H1 (cell line): ENCODE measurements around the gene RAB11A. TPM values are rescaled to one million over a fixed set of nuclear protein-coding genes. Genes with fewer than 3 reads are reported as not detected.
A peak's percentile ranks its signal among the peaks of the same experiment; 100 is the strongest.

Experiments
- EP300 ChIP-seq, 2 experiments: IDR thresholded peaks; 1 replicate in 1 of 2; 2 replicates in 1 of 2; pipeline ENCODE4 v1.6.1; 2011 to 2012; ENCODE audit warnings: low read depth in 2 of 2, low read length in 2 of 2, mild to moderate bottlenecking in 2 of 2, borderline replicate concordance in 1 of 2, inconsistent platforms in 1 of 2, moderate library complexity in 1 of 2
- KDM4A ChIP-seq: IDR thresholded peaks from one replicate; pipeline ENCODE4 v1.7.1; 2012; ENCODE audit warnings: low read depth, mild to moderate bottlenecking, moderate library complexity, low read length, inconsistent platforms; ENCODE audit not compliant: severe bottlenecking
- TEAD4 ChIP-seq: IDR thresholded peaks from 2 replicates; pipeline ENCODE4 v1.6.1; 2012; ENCODE audit warnings: low read depth, low read length, inconsistent platforms, mixed read lengths
- YY1 ChIP-seq: IDR thresholded peaks from 2 replicates; pipeline ENCODE4 v1.6.1; 2011; ENCODE audit warnings: low read depth, mild to moderate bottlenecking, low read length
- polyA plus RNA-seq, 7 experiments: library from polyadenylated mRNA; depleted of rRNA in 3 of 7; stranded (reverse) in 5 of 7; unstranded in 2 of 7; fragments of >200 nt in 5 of 7; fragments of 200-250 nt in 2 of 7; gene quantifications; 1 replicate in 5 of 7; 2 replicates in 1 of 7; 4 replicates in 1 of 7; pipeline versions ENCODE4 v1.2.1 to v1.2.3, GENCODE V29; 2011 to 2013; ENCODE audit warnings: missing spikeins in 2 of 7, mixed read lengths in 2 of 7
- total RNA-seq: library from RNA; stranded (reverse); fragmentation: NEBNext Ultra II Directional; extraction: Animal tissue kit (Norgen Biotek cat#: 25700); gene quantifications from 2 replicates; pipeline ENCODE4 v1.2.1, GENCODE V29; 2021
- TF ChIP-seq, protein P1 (sequence below): fragments of 300-600 bp; sonication (generic); IDR thresholded peaks from 2 replicates; pipeline ENCODE4 v1.7.1; 2012; ENCODE audit warnings: low read length, moderate library complexity, mild to moderate bottlenecking, inconsistent platforms; ENCODE audit not compliant: insufficient replicate concordance

The RAB11A gene
- total and polyA plus RNA-seq, 2 of the 8 experiments (the other 6 are each of a cell fraction or from before 2014, with no cell fraction given), result 211 to 254 TPM

DNA sequence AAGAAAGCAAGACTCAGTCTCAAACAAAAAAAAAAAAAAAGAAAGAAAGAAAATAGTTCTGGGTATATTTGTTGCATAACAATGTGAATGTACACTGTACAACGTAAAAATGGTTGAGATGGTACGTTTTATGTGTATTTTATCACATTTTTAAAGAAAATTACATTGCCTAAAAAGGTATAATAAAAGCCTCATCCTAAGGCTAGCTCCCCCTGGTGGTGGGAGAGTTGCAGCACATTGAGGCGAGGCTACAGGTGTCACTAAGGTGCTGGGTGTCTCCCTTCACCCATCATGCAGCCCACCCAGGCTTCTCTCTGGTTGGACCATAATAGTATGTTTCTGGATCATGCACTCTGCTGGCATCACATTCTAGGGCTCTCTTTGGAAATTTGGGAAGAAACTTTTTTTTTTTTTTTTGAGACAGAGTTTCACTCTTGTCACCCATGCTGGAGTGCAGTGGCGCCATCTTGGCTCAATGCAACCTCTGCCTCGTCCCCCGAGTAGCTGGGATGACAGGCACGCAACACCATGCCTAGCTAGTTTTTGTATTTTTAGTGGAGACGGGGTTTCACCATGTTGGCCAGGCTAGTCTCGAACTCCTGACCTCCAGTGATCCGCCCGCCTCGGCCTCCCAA is 12.4 kb upstream of the RAB11A start (continued):
- TF ChIP-seq, protein P1, sequence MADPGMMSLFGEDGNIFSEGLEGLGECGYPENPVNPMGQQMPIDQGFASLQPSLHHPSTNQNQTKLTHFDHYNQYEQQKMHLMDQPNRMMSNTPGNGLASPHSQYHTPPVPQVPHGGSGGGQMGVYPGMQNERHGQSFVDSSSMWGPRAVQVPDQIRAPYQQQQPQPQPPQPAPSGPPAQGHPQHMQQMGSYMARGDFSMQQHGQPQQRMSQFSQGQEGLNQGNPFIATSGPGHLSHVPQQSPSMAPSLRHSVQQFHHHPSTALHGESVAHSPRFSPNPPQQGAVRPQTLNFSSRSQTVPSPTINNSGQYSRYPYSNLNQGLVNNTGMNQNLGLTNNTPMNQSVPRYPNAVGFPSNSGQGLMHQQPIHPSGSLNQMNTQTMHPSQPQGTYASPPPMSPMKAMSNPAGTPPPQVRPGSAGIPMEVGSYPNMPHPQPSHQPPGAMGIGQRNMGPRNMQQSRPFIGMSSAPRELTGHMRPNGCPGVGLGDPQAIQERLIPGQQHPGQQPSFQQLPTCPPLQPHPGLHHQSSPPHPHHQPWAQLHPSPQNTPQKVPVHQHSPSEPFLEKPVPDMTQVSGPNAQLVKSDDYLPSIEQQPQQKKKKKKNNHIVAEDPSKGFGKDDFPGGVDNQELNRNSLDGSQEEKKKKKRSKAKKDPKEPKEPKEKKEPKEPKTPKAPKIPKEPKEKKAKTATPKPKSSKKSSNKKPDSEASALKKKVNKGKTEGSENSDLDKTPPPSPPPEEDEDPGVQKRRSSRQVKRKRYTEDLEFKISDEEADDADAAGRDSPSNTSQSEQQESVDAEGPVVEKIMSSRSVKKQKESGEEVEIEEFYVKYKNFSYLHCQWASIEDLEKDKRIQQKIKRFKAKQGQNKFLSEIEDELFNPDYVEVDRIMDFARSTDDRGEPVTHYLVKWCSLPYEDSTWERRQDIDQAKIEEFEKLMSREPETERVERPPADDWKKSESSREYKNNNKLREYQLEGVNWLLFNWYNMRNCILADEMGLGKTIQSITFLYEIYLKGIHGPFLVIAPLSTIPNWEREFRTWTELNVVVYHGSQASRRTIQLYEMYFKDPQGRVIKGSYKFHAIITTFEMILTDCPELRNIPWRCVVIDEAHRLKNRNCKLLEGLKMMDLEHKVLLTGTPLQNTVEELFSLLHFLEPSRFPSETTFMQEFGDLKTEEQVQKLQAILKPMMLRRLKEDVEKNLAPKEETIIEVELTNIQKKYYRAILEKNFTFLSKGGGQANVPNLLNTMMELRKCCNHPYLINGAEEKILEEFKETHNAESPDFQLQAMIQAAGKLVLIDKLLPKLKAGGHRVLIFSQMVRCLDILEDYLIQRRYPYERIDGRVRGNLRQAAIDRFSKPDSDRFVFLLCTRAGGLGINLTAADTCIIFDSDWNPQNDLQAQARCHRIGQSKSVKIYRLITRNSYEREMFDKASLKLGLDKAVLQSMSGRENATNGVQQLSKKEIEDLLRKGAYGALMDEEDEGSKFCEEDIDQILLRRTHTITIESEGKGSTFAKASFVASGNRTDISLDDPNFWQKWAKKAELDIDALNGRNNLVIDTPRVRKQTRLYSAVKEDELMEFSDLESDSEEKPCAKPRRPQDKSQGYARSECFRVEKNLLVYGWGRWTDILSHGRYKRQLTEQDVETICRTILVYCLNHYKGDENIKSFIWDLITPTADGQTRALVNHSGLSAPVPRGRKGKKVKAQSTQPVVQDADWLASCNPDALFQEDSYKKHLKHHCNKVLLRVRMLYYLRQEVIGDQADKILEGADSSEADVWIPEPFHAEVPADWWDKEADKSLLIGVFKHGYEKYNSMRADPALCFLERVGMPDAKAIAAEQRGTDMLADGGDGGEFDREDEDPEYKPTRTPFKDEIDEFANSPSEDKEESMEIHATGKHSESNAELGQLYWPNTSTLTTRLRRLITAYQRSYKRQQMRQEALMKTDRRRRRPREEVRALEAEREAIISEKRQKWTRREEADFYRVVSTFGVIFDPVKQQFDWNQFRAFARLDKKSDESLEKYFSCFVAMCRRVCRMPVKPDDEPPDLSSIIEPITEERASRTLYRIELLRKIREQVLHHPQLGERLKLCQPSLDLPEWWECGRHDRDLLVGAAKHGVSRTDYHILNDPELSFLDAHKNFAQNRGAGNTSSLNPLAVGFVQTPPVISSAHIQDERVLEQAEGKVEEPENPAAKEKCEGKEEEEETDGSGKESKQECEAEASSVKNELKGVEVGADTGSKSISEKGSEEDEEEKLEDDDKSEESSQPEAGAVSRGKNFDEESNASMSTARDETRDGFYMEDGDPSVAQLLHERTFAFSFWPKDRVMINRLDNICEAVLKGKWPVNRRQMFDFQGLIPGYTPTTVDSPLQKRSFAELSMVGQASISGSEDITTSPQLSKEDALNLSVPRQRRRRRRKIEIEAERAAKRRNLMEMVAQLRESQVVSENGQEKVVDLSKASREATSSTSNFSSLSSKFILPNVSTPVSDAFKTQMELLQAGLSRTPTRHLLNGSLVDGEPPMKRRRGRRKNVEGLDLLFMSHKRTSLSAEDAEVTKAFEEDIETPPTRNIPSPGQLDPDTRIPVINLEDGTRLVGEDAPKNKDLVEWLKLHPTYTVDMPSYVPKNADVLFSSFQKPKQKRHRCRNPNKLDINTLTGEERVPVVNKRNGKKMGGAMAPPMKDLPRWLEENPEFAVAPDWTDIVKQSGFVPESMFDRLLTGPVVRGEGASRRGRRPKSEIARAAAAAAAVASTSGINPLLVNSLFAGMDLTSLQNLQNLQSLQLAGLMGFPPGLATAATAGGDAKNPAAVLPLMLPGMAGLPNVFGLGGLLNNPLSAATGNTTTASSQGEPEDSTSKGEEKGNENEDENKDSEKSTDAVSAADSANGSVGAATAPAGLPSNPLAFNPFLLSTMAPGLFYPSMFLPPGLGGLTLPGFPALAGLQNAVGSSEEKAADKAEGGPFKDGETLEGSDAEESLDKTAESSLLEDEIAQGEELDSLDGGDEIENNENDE, result no peak
- TF ChIP-seq EP300 (IDR thresholded peaks at IDR 0.05; ENCODE audit: borderline replicate concordance in 1 of 2, low read depth in 2 of 2, low read length in 2 of 2) (no peak), KDM4A (no peak), YY1 (peak; percentile 56; the same call in 1 of the 2 replicates), TEAD4 (no peak)
- TF ChIP-seq, all 59 proteins: peak for 3
